ENCODE data around the gene SLC43A1. TPM values are rescaled to one million over a fixed set of nuclear protein-coding genes. Genes with fewer than 3 reads are reported as not detected.
A peak's percentile ranks its signal among the peaks of the same experiment; 100 is the strongest.

Gene SLC43A1
- total RNA-seq, 1 experiment from 2014 or later: 27.1 TPM

DNA sequence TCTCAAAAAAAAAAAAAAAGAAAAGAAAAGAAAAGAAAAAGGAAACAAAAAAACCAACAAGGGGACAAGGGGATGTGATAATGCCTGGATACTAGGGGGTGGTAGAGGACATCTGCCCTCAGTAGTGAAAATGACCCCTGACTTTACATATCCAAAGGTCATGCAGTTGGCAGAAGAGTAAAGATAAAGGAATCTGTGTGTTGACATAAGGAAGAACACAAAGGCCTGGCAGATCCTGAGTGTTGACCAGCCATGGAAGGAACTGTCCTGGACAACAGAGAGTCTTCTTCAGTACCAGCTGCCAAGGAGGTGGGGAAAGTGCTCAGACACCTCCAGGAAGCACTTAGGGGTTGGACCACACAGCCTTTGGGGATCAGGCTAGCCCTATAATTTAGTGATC is 12.6 kb downstream of the SLC43A1 start (continued):
- TF ChIP-seq ZNF138 (CRISPR knock-in tag; conservative IDR thresholded peaks at IDR 0.05) (no peak), E2F4 (CRISPR knock-in tag; IDR thresholded peaks at IDR 0.05; ENCODE audit: borderline replicate concordance, low read depth) (no peak)

DNA sequence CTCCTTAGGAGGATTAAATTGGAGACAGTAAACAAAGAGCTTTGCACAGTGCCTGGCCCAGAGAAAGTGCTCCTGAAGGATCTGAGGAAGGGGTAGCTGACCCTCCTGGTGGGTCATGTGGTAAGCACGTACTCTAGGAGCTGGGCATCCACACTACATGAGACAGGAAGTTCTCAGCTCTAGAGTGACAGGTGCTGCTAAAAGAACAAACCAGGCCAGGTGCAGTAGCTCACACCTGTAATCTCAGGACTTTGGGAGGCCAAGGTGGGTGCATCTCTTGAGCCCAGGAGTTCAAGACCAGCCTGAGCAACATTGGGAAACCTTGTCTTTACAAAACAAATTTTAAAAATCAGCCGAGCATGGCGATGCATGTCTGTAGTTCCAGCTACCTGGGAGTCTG is 13.1 kb downstream of the SLC43A1 start:
- H3K36me3 Mint-ChIP-seq: peaks cover 6% of the 10 kb centered on the region
- peaks cover 40% of the 10 kb centered on the region for H3K4me1 Mint-ChIP-seq
- no peak for ATAC-seq
- H3K9me3 Mint-ChIP-seq: no peaks in the 10 kb centered on the region
- H3K4me3 Mint-ChIP-seq: no peak overlapping the region
- DNase-seq (ENCODE audit: low spot score): no peak
- no peak for TF ChIP-seq SMAD4 (CRISPR knock-in tag; IDR thresholded peaks at IDR 0.05)
- TF ChIP-seq ELF4 (CRISPR knock-in tag; IDR thresholded peaks at IDR 0.05; ENCODE audit: low read depth): no peak
- TF ChIP-seq TEAD4 (CRISPR knock-in tag; IDR thresholded peaks at IDR 0.05): no peak
- no peak for TF ChIP-seq NR1H2 (CRISPR knock-in tag; IDR thresholded peaks at IDR 0.05)
- no peak for TF ChIP-seq EMX1 (CRISPR knock-in tag; IDR thresholded peaks at IDR 0.05)
- TF ChIP-seq, protein P1, sequence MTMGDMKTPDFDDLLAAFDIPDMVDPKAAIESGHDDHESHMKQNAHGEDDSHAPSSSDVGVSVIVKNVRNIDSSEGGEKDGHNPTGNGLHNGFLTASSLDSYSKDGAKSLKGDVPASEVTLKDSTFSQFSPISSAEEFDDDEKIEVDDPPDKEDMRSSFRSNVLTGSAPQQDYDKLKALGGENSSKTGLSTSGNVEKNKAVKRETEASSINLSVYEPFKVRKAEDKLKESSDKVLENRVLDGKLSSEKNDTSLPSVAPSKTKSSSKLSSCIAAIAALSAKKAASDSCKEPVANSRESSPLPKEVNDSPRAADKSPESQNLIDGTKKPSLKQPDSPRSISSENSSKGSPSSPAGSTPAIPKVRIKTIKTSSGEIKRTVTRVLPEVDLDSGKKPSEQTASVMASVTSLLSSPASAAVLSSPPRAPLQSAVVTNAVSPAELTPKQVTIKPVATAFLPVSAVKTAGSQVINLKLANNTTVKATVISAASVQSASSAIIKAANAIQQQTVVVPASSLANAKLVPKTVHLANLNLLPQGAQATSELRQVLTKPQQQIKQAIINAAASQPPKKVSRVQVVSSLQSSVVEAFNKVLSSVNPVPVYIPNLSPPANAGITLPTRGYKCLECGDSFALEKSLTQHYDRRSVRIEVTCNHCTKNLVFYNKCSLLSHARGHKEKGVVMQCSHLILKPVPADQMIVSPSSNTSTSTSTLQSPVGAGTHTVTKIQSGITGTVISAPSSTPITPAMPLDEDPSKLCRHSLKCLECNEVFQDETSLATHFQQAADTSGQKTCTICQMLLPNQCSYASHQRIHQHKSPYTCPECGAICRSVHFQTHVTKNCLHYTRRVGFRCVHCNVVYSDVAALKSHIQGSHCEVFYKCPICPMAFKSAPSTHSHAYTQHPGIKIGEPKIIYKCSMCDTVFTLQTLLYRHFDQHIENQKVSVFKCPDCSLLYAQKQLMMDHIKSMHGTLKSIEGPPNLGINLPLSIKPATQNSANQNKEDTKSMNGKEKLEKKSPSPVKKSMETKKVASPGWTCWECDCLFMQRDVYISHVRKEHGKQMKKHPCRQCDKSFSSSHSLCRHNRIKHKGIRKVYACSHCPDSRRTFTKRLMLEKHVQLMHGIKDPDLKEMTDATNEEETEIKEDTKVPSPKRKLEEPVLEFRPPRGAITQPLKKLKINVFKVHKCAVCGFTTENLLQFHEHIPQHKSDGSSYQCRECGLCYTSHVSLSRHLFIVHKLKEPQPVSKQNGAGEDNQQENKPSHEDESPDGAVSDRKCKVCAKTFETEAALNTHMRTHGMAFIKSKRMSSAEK (CRISPR knock-in tag; IDR thresholded peaks at IDR 0.05; ENCODE audit: borderline replicate concordance): no peak
- TF ChIP-seq NR3C1 (CRISPR knock-in tag; conservative IDR thresholded peaks at IDR 0.05; ENCODE audit: low read depth): no peak
- TF ChIP-seq HMGA2 (CRISPR knock-in tag; IDR thresholded peaks at IDR 0.05): no peak
- TF ChIP-seq, protein P2, sequence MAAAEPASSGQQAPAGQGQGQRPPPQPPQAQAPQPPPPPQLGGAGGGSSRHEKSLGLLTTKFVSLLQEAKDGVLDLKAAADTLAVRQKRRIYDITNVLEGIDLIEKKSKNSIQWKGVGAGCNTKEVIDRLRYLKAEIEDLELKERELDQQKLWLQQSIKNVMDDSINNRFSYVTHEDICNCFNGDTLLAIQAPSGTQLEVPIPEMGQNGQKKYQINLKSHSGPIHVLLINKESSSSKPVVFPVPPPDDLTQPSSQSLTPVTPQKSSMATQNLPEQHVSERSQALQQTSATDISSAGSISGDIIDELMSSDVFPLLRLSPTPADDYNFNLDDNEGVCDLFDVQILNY (CRISPR knock-in tag; IDR thresholded peaks at IDR 0.05): no peak
- TF ChIP-seq ZNF425 (CRISPR knock-in tag; conservative IDR thresholded peaks at IDR 0.05): no peak
- TF ChIP-seq TP53 (CRISPR knock-in tag; IDR thresholded peaks at IDR 0.05): no peak
- no peak for TF ChIP-seq TEAD1 (CRISPR knock-in tag; IDR thresholded peaks at IDR 0.05)
- no peak for TF ChIP-seq NFE2L1 (CRISPR knock-in tag; IDR thresholded peaks at IDR 0.05)
- no peak for TF ChIP-seq CREB1 (CRISPR knock-in tag; IDR thresholded peaks at IDR 0.05)
- no peak for TF ChIP-seq ZNF396 (CRISPR knock-in tag; IDR thresholded peaks at IDR 0.05; ENCODE audit: borderline replicate concordance)
- TF ChIP-seq SP1 (CRISPR knock-in tag; conservative IDR thresholded peaks at IDR 0.05): no peak
- no peak for TF ChIP-seq SOX15 (CRISPR knock-in tag; IDR thresholded peaks at IDR 0.05)
- POLR2A ChIA-PET: interaction anchor here (0.5 to 1.3 kb wide), 3 partner anchors 13 to 137 kb away, joined by 3 to 4 read pairs (median 4); partner anchors contain the start of gene SLC43A1
- CTCF ChIA-PET: interaction anchor here (0.7 to 4.8 kb wide), 10 partner anchors 10 to 284 kb away, joined by 3 to 66 read pairs (median 4); partner anchors contain the start of genes RTN4RL2 and SLC43A1
- no peaks in the 10 kb centered on the region; the same call in 1 of the 2 replicates for H3K27me3 Mint-ChIP-seq (ENCODE audit: low read depth)
- 0 out of 2 replicates have a peak overlapping the region, but pooled peaks have one; percentile 15 for H3K27ac Mint-ChIP-seq
